HG03159 (cell line): Measurements from ENCODE around the gene OR10J1.
"Not testable (repeated sequence)": the region's sequence is repeated elsewhere in the genome, so short reads cannot be mapped to it uniquely, and the experiment has no call there.

Source experiments
- ATAC-seq: cut with Tn5 transposase; IDR thresholded peaks from one replicate; pipeline ENCODE4 v1.9.1; 2021; ENCODE audit warnings: mild to moderate bottlenecking, moderate library complexity; ENCODE audit not compliant: unreplicated experiment

The OR10J1 gene, protein sequence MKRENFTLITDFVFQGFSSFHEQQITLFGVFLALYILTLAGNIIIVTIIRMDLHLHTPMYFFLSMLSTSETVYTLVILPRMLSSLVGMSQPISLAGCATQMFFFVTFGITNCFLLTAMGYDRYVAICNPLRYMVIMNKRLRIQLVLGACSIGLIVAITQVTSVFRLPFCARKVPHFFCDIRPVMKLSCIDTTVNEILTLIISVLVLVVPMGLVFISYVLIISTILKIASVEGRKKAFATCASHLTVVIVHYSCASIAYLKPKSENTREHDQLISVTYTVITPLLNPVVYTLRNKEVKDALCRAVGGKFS

DNA sequence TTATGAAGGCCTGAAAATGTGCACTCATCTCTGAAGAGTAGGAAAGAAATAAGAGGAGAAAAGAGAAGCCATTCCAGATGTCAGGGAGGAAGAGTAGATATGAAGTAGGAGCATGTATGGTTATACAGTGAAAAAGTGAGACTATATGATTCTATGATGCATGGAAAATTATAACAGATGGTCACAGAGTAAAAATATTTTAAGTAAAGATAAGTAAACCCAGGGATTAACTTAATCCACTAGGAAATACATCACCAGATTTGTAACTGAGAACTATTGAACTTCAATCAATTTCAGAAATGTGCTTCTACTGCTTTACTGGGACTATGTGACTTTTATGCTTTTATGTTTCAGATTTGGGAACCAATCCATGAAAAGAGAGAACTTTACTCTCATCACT is at the start of gene OR10J1:
TSS of gene OR10J1 (plus strand) at position 301 of the 400 bp plus-strand sequence. CDS start at position 371, 70 bp downstream.
- ATAC-seq = no peak

GRCh38 chr1:159406821-159407220 is 32.7 kb upstream of the OR10J1 start:
- no peak for ATAC-seq

GRCh38 chr1:159408862-159409400 is 30.6 kb upstream of the OR10J1 start:
- no peak for ATAC-seq

DNA sequence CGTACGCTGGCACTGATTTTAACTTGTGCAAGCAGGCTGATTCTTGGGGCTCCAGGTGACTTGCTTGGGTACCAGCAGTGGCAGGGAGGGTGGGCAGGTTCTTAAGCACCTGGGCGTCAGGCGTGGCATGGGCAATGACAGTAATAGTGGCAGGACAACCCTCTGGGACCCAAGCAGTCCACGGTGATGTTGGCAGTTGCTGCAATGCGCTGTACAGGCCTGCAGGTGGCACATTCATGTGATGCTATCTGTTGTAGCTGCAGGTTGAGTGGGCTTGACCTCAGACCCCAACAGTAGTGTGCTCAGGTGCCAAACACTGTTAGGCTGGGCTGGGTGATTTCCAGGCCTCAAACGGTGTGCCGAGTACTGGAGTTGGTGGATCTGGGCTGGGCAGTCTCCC is 17.7 kb upstream of the OR10J1 start:
- no peak for ATAC-seq

DNA sequence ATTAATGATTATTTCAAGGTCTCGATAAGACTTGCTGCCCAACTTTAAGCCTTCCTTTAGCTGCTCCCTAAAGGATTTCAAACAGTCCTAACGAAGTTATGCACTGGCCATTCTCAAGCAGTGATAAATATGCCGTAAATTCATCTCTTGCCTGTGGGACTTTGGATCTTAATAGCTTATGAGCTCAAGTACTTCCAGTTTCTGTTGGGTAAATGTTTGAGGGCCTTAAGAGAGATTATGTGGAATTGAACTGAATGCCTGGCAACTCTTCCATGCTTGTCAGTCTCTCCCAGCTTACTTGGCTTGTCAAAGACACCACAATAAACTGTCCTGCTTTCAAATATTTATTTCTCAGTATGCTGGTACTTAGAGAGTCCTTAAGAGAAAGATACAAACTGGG is 11.0 kb upstream of the OR10J1 start:
- no peak for ATAC-seq

GRCh38 chr1:159429074-159429861 is 10.3 kb upstream of the OR10J1 start:
- no peak for ATAC-seq

- no peak for ATAC-seq
Measured at GRCh38 chr1:159430985-159431384, 8.5 kb upstream of the OR10J1 start.

DNA sequence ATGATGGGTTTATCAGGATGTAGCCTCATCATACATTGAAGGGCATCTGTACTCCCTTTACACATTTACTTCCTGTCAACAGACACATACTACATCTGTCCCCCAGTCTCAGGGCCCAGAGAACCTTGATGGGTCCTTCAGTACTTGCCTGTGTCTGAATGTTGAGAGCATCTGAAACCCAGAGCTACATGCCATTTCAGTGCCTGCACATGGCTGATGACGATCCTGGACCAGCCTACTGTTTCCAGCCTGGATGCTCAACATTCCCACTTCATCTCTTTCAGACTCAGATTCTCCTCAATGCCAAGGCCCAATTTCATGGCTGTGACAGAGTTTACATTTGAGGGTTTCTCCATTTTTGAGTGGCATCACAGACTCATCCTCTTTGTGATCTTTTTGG is 7.6 kb upstream of the OR10J1 start, which contains the start of gene OR10J4:
TSS of gene OR10J4 (plus strand) at position 301 of the 400 bp plus-strand sequence.
- no peak for ATAC-seq

- ATAC-seq = no peak
Measured at GRCh38 chr1:159436469-159436868, 3.1 kb upstream of the OR10J1 start.

DNA sequence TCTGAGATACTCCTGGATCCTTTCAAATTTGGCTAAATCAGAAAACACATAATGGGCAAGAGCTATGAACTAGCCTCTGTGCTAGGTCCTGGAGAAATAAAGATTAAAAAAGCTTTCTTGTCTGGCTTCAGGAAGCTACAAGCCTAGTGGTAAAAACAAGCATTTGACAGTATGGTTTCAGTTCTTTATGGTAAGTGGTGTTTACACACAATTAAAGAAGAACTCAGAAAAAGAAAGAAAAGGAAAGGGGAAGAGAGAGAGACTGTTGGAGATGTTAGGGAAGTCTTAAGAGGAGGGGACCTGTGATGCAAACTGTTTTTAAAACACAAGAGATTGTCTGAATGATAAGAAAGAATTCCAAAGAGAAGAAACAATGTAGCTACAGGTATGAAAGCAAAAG is 1.8 kb downstream of the OR10J1 start:
- ATAC-seq = no peak

- no peak for ATAC-seq
Measured at GRCh38 chr1:159442428-159442827, 2.9 kb downstream of the OR10J1 start.

DNA sequence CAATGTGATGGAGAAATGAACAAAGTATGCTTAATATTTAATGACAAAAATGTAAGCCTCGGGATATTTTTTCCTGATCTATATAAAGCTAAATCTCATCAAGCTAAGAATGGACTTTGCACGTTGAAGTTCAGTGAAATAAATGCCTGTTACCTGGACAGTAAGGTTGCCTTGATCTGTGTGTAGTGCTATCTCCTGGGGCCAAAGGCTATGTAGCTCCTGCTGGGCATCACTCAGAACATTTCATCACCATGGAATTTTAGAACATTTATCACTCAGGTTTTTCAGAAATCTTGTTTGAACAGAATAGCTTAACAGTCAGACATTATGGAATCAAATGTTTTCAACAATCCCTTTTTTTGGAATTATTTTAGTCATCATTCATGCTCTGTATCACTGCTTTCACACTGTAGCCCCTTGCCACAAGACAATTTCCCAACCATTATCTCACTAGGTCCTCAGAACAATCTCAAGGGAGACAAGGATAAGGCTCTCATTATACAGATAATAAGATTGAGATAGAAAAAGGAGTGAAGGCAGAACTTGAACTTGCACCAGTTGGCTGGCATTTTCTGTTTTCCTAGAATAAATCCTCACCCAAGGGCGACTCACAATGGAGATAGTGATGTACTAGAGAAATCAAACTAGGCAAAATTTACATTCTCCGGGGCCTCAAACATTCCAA is 3.7 kb downstream of the OR10J1 start:
- no peak for ATAC-seq

- no peak for ATAC-seq
Measured at GRCh38 chr1:159444511-159444910, 5.0 kb downstream of the OR10J1 start.

DNA sequence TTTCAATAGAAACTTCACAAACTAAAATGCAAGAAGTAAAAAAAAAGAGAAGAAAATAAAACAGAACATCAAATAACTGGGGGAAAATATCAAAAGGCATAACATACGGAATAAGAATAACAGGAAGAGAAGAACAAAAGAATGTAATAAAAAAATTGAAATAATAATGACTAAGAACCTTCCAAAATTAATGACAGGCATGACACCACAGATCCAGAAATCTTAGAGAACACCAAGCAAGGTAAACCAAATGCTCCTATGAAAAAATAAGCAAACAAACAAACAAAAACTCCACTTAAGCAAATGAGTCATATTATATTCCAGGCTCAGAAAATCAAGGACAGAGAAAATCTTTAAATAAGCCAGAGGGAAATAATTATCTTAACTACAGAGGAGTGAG is 8.7 kb downstream of the OR10J1 start:
- no peak for ATAC-seq

DNA sequence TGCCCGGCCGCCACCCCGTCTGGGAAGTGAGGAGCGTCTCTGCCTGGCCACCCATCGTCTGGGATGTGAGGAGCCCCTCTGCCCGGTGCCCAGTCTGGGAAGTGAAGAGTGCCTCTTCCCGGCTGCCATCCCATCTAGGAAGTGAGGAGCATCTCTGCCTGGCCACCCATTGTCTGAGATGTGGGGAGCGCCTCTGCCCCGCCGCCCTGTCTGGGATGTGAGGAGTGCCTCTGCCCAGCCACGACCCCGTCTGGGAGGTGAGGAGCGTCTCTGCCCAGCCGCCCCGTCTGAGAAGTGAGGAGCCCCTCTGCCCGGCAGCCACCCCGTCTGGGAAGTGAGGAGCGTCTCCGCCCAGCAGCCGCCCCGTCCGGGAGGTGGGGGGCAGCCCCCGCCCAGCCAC is 10.1 kb downstream of the OR10J1 start:
- not testable (repeated sequence) for ATAC-seq

- ATAC-seq = no peak
Measured at GRCh38 chr1:159459551-159459950, 20.0 kb downstream of the OR10J1 start.

- ATAC-seq = no peak
Measured at GRCh38 chr1:159465191-159465603, 25.7 kb downstream of the OR10J1 start.

DNA sequence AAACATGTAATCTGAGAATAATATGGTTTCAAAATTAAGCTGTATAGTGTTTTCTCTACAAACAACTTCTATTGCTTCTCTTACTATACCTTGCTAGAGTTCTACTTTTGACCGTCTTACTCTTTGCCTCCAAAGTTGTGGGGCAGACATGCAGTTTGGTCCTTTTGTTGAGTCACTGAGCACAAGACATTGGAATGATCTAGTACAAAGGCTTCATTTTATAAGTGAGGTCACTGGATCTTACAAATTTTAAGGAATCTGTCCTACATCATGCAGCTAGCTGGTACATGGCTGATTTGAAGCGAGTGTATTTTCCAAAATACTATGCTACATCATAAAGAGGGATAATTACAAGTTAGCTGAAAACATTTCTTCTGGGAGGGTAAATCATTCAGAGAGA is 28.8 kb downstream of the OR10J1 start:
- no peak for ATAC-seq

DNA sequence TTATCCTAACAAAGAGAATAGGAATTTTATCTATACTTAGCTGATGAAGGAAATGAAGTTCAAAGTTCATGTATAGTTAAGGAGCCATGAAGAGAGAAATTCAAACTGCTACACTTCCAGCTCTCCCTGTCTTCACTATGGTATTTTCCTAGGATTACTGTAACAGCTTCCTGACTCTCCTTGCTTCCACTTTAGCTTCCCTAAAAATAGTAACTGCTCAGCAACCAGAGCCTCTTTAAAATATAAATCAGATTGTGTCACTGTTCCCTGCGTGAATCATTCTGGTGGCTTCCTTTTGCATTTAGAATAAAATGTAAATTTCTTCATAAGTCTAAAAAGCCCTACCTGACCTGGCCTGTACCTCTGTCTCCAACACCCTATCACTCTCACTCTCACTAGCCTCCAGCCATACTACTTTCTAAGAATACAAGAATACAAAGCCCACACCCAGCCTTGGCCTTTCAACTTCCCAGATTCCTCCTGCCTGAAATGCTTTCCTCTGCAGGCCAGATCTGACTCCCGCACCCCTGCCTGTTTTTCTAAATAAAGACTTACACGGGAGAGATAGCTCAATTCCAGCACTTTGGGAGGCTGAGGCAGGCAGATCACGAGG is 30.5 kb downstream of the OR10J1 start:
- ATAC-seq = no peak

- no peak for ATAC-seq
Measured at GRCh38 chr1:159473335-159473734, 33.8 kb downstream of the OR10J1 start.

DNA sequence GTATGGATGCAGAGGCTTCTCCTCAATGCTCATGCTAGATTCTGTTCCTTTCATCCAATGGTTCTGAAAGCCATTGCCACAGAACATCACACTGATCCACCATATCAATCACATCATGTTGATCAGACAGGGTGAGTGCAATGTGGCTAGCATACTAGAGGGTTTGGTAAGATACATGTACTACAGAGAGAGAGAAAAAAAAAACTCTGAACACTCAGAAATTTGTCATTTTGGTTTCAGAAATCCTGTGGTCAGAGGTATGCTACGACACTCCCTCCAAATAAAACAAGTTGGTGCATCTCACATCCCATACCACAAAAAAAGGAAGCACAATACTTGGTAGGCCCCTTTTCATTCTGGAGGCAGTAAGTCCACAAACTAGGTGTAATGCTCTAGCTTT is 35.4 kb downstream of the OR10J1 start:
- ATAC-seq = no peak
